HG02610 (cell line): ENCODE data around the gene REX1BD.
"Not testable (repeated sequence)": the region's sequence is repeated elsewhere in the genome, so short reads cannot be mapped to it uniquely, and the experiment has no call there.

Experiments
- ATAC-seq: cut with Tn5 transposase; IDR thresholded peaks from one replicate; pipeline ENCODE4 v1.9.1; 2021; ENCODE audit warnings: mild to moderate bottlenecking, moderate library complexity; ENCODE audit not compliant: unreplicated experiment

Gene REX1BD

DNA sequence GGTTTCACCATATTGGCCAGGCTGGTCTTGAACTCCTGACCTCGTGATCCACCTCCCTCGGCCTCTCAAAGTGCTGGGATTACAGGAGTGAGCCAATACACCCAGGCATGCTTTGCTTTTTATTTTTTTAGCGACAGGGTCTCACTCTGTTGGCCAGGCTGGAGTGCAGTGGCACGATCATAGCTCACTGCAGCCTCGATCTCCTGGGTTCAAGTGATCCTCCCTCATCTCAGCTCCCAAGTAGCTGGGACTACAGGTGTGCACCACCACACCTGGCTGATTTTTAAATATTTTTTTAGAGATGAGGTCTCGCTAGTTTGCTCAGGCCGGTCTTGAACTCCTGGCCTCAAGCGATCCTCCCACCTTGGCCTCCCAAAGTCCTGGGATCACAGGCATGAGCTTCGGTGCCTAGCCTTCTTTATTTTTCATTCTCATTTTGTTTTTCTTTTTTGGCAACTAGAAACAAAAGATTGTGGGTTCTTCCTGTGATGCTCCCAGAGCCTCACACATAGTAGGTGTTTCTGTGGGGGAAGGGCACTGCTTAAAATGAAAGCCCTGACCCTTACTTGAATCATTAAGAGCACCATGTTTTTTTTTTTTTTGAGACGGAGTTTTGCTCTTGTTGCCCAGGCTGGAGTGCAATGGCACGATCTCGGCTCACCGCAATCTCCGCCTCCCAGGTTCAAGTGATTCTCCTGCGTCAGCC is 12.2 kb downstream of the REX1BD start:
- not testable (repeated sequence) for ATAC-seq

DNA sequence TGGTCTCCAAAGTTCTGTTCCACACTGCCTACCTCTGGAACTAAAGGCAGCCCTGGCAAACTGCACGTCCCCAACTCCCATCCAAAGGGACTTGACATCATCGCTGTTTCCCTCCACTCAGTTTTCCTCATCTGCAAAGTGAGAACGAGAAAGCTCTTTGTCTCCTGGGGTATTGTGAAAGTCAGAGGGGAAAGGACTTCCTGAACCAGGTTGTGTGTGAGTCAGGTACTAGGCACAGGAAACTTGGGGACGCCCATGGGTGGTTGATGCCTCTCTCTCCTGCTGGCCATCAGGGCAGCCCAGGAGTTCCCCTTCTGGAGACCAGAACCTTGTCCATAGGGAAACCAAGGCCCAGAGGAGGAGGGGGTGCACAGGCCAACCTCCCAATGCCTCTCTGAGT is 13.3 kb downstream of the REX1BD start:
- ATAC-seq, result no peak

DNA sequence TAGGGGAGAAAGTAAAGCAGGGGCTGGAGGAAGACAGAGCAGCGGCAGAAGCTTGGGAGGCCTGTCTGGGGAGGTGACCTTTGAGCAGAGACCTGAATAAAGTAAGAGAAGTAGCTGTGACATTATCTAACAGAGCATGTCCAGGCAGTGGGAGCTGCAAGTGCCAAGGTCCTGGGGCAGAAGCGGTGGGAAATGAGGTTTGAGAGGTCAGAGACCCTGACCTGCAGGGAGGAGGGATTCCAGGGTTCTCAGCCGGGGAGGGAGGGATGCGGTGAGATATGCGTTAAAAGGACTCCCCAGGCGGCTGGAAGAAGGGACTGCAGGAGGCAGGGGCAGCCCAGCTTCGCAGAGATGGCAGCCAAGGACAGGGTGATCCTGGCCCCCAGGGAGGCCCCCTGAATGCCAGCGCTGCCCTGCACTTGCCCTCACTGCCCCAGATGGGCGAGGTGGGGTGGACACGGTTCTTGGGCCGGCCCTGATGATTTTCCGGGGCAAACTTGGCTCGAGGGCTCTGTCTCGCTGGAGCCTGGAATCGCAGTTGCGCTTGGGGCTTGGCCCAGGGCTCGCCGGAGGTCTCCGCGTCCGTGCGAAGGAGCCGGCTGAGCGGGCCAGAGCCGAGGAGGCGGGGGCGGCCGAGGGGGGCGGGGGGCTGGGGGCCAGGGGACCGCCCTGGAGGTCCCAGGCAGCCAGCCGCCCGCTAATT is 14.8 kb downstream of the REX1BD start:
- no peak for ATAC-seq

DNA sequence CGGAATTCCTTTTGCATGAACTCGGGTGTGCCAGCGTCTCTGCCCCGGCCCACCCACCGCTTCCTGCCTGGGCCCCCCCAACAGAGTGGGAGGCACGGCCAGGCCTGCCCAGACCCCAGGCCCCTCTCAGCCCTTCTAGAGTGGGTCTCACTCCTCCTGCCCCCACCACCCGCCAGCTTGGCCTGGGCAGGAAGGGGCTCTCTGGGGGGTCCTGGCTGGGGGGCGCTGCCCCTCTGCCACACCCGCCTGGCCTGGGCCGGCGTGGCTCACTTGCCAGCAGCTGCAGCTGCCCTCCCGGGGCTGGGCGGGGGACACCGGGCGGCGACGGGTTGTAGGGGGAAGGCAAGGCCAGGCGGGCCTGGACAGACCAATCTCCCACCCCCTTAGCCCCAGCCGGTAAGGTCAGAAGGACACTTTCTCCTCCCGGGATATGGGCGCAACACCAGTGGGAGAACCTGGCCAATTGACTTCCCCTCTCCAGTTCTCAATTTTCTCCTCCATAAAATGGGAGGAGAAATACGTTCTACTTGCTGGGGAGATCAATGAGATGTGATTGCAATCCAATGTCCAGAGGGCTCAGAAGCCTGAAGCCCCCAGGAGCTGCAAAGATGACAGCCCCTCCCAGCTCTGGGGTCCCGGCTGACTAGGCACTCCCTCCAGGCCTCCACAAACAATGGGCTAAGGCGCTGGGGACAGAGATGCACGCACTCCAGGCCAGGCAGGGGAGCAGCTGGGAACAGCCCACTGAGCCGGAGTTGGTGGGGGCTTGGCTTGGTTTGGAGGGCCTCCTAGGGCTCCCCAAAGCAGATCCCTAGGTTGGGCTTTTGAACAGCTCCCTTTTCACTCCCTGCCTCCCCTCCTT is 15.6 kb downstream of the REX1BD start:
- no peak for ATAC-seq

DNA sequence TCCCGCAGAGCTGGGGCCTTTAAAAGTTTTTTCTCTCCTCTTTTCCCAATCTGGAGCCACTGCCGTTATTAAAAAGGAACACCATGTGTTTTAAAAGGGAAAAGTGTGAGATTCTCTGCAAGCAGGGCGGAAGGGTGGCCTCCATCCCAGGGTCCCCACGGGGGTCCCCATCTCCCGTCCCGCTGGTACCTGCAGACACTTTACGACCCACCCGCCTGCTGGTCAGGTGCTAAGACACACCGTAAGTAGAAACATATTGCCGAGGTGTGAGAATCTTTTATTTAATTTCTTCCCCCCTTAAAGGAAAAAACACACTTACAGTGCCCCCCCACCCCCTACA is 16.2 kb downstream of the REX1BD start:
- ATAC-seq, result no peak

DNA sequence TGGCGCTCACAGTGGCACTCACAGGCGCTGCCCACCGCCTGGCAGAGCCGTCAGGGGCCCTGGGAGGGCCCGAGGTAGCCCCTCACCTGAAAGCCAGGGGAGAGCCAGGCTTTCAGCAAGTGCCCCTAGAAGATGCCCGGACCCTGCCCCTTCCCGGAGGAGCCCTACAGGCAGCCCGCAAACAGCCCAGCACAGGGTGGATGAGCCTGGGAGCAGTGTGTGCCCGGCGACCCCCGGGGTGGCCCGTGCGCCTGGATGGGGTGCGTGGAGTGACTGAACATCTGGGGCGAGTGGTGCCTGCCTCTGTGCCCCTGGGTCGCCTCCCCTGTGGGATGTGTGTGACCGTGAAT is 16.6 kb downstream of the REX1BD start:
- ATAC-seq, result no peak

DNA sequence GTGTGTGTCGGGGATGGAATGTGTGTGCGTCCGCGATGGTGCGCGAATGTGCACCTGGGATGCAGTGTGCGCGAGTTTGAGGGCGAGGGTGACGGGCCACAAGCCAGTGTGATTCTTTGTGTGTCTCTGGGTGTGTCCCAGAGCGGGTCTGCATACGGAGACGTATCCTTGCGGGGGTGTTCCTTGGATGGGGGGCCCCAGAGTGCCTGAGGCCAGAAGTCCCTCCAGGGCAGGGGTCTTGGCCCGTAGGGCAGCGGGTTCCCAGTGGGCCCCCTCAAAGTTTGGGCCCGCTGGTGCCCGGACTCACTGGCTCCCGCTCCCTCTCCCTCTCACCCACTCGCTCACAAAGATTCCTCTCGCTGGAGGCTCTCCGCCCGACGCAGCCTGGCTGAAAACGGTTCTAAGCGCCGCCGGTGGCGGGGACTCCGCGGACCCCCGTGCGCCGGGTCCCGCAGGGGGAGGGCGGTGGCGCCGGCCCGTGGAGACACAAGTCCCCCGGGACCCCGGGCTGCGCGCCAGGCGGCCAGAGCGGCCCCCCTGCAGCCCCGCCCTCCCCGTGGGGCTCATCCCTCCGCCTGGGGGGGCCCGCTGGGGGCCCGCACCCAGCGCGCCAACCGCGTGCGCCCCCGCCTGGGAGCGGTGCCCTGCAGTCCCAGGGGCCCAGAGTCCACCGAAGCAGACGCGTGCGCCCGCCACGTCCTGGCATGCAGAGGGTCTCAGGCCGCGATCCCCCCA is 17.1 kb downstream of the REX1BD start:
- no peak for ATAC-seq

DNA sequence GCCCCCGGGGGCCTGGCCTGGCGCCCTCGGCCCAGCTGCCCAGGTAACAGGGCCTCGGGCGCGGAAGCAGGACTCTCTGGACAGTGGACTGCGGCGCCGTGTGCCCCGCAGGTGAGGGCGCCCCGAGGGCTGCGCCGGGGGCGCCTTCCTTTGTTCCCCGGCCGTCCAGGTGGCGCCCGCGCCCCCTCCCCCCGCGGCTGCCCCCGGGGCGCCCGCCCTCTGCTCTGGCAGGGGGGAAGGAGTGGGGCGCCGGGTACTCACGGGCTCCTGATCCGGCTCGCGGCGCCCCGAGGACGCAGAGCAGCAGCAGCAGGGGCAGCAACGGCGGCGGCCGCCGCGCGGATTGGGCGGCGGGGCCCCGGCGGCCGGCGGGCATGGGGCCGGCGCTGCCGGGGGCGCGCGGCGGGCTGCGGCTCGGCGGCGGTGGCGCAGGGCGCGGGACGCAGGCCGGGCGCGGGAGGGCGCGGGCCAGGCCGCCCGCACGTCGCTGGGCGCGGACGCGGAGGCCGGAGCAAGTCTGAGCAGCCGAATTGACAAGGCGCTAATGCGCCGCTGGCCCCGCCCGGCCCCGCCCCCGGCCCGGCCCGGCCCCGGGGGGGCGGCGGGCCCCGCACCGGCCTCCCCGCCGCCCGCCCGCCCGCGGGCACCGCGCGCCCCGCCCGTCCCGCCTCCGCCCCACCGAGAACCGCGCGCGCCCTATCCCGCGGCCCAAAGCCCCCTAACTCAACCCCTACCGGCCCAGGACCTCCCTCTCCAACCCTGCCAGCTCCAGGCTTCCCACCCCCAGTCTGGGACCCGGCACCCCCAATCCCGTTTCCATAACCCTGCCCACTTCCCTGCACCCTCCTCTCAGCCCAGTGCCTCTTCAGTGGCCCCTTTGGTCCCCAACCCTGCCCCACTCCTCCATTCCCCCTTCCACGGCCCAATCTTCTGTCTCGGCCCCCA is 18.0 kb downstream of the REX1BD start, which contains the start of gene CRLF1:
CRLF1 (minus strand) TSS at position 519 of the 945 bp plus-strand sequence; CDS start at position 376, 143 bp downstream.
- ATAC-seq, result no peak

DNA sequence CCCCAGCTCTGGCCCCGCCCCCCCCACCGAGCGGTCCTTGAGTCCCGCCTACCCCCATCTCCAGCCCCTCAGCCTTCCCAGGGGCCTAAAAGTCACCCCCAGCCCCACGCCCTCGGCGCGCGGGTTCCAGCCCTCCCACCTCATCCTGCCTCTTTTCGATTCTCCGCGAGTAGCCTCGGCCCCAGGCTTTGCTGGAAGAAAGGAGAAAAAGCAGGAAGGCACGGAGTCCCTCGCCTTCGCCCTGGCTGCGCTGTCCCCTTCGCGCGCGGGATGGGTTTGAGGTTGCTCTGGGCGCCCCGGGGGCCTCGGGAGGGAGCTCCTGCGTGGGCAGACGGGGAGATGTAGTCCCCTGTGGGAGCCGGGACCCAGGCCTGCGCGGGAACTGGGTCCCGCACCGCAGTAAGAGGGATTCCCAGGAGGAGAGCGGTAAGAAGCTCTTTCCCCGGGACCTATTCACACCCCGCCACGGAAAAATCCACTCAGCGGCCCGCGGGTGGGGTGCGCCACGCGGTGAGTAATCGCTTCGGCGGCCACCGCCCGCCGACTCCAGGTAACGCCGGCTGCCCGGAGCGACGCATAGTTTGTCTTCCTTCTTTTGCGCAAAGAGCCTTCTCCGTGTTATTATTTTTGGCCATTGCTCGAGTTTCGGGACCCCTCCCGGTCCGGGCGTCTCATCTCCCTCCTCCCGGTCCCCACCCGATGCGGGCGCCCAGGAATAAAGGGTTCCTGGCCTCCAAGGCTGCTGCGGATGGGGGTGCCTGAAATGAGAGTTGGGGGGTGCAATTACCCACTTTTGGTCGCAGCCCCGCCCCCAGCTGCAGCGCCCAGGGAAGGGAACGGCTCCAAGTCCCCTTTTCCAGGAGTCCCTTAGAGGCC is 18.9 kb downstream of the REX1BD start:
- ATAC-seq, result no peak

DNA sequence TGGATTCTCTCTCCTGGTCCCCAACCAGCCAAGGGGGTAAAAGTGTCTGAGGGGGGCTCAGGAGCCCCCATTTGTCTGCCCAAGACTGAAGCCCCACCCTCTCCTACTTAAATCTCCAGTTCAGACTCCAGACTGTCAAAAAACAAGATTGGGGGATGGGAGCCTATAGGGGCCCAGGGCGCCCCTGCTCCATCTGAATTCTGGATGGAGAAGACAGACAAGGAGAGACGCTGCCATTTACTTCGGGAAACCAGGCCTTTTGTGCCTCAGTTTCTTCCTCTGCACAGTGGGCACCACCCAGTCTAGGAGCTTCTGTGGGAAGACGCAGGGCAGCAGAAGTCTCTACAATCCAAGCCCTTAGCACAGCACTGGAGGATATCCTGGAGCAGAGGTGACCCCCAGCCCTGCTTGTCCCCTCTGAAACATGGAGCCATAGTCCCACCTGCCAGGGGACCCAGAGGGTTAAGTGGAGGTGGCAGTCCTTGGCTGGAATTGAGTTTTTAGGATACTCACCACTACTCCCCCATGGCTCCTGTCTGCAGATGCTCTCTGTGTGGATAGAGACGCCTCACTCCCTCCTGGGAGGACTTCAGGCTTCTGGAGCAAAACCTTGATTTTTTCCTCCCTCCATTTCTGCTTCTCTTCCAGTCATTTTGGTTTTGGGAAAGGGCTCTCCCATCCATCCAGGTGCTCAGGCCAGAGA is 19.7 kb downstream of the REX1BD start:
- no peak for ATAC-seq

DNA sequence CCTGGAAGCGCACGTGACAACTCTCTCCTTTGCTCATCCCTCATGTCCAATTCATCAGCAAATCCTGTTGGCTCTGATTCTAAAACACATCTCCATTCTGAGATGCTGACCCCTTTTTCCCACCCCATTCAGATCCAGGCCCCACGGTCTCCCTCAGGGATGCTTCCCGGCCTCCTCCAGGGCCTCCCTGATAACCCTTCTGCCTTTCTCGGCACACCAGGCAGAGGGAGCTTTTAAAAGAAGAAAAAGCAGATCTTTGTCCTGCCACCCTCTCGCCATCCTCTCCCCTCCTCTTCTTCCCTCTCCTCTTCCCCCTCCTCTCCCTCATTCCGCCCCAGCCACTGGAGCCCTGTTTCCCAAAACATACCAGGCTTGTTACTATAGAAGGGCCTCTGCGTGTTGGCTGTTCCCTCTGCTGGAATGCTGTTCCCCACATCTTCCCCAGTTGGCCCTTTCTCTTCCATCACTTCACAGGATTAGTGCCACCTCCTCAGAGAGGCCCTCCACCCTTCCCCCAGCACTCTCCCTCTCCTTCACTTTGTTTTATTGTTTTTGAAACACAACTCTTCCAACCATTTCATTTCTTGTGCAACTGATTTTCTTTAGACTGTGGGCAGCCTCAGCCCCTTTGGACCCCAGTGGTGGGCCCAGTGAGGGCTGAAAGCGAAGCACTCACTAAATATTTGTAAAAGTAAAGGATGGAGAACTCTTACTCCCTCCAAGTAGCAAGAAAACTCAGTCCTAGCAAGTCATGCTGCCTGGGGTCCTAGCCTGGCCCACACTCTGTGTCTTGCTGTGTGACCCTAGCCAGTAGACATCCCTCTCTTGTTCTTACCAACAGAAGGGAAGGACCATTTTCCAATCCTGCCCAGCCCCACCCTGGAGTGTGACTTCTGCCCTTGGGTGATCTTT is 20.5 kb downstream of the REX1BD start:
- ATAC-seq, result no peak

DNA sequence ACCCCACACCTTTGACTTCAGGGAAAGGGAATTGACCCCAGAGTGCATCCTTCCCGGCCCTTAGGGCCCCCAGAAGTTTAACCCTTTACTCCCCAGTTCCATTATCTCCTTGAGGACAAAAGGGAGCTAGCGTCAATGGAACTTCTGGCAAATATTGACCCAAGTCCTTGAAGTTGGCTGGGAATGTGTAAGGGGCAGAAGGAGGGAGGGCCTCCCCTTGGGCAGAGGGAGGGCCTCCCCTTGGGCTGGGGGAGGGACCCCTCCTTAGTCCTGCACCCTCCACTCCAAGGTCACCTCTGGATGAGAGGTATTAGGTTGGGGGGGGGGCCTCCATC is 21.1 kb downstream of the REX1BD start:
- ATAC-seq, result no peak

DNA sequence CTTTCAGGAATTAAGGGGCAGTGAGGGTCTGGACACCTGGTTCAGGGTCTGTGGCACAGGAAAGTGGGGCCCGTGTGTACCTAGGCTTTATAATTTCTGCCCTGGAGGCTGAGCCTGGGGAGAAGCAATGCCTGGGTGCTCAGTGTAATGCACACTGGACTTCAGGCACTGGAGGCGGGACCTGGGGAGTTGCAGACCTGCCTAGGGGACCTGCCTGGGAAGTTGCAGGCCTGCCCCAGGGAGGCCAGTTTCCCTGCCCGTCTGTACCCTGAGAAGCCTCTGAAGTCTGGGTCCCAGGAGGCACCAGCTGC is 21.6 kb downstream of the REX1BD start:
- ATAC-seq, result no peak

DNA sequence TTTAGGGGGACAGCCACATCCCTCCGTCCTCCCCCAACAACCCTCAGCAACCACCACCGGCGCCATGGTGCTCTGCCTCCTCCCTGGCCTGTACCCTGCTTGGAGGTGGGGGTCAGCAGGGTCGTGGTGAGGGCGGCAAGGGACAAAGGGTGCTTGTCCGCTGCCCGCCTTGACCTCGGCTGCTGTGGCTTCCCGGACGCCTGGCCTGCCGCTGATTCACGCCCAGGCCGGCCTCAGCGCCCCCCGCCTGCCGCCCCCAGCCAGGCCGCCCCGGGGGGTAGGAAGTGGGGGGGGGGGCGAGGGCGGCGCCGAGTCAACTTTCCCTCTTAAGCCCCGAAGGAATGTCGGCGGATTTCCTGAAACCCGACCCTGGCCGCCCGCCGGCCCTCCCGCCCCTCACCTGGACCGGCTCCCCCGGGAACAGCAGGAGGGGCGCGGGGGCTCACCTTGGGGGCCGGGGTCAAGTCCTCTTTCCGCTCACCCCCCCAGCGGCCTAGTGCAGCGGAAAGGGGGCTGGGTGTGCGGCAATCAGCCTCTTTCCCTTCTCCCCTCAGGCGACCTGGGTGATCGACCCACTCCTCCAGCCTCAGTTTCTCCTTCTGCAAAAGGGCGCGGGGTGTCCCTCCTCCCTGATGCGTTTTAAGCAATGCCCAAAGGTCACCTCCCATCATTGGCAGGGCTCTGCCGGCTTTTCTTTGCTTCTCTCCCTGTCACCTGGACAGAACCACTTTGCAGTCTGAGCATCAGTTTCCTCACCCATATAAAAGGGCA is 22.1 kb downstream of the REX1BD start:
- ATAC-seq, result no peak

DNA sequence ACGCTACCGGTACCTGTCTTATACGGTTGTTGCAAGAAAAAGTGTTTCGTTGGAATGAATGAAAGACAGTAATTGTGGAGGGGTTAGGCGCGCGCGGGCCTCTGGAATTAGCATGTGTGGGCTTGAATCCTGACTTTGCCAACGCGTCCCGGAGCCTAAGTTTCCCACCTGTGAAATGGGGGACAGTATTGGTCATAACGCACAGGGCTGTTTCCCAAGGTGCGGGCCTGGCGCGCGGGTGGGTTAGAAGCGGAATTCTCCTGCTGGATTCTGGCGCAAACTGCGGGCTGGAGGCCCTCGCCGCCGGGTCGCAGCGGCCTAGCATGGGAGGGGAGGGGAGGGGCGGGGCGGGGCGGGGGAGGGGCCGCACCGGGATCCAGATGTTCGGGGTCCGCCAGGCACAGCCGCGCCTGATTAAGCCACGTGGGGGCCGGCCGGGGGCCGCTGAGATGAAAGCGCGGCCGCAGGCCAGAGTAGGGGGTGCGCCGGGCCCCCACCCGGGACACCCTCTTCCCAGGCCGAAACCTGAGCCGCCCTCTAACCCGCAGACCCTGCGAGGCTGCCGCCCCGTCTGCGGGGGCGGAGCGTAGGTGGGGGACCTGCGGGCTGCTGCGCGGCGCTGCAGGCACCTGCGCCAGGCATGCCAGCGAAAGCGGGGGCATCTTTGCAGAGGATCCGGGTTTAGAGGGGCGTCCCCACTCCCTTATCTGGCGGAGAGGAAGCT is 22.9 kb downstream of the REX1BD start:
- ATAC-seq, result no peak

DNA sequence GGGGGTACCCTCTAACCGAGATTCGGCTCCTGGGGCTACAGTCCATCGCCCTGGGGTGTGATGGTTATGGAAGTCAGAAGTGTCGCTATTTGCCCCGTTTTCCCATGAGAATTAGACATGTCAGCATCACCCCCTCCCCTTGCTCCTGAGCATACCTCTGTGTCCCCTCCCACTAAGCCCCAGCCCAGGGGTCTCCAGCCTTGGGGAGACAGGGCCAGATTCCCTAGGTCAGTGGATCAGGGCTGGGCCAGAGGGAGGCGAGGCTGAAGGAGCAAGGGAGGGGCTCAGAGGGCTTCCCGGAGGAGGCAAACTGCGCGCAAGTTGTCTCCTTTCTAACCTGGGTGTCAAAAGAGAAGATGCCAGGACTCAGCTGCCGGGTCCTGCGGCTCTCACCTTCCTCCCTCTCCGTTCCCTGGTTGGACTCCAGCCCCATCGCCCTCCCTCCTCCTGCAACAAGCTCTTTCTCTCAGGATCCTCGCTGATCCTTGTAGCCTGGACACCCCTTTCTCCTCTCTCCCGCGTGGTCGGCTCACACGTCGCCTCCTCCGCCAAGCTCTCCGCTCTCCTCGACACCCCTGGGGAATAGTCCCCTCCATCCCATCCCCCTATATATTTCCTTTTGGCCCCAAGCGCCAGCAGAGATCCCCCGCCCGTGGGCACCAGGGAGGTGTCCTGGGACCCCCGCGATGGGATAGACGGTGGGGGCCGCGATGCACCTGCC is 23.6 kb downstream of the REX1BD start:
- ATAC-seq, result no peak
